Measurements from ENCODE around the gene CACNA2D3. TPM values are rescaled to one million over a fixed set of nuclear protein-coding genes. Genes with fewer than 3 reads are reported as not detected.
"Not testable (repeated sequence)": the region's sequence is repeated elsewhere in the genome, so short reads cannot be mapped to it uniquely, and the experiment has no call there.

The CACNA2D3 gene
- 7.0 TPM for total RNA-seq

GRCh38 chr3:54122324-54123002 lies at the start of gene CACNA2D3:
Gene CACNA2D3, plus strand, starts transcription at chr3:54122552.
- ATAC-seq, result peak; percentile 86

DNA sequence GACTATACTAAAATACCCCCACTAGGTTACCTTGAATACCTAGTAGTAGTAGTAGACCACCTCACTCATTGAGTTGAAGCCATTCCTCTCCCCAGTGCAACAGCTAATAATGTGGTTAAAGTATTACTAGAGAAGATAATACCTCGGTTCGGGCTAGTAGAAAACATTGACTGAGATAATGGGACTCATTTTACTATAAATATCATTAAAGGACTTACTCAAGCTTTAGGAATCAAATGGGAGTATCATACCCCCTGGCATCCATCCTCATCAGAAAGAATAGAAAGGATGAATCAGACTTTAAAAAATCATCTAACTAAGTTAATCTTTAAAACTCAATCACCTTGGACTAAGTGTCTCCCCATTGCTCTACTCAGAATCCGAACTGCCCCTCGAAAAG lies 49.0 kb upstream of the CACNA2D3 start:
- ATAC-seq, result no peak

DNA sequence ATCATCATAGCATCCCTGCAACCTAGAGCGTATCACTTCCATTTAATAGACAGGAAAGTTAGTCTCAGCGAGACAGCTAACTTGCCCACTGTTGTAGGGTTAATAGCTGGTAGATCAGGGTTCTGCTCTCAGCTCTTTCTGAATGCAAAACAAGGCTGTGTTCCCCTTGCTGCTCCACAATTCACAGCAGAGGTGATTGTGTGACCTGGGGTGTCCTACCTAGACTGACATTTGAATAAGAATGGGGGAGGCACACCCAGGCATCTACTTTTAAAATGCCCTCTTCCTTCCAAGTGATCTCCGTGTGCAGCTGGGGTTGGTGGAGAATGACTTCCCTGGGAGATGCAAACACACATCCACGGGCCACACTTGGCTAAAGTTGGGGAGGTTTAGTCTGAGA lies 43.0 kb upstream of the CACNA2D3 start:
- no peak for ATAC-seq

DNA sequence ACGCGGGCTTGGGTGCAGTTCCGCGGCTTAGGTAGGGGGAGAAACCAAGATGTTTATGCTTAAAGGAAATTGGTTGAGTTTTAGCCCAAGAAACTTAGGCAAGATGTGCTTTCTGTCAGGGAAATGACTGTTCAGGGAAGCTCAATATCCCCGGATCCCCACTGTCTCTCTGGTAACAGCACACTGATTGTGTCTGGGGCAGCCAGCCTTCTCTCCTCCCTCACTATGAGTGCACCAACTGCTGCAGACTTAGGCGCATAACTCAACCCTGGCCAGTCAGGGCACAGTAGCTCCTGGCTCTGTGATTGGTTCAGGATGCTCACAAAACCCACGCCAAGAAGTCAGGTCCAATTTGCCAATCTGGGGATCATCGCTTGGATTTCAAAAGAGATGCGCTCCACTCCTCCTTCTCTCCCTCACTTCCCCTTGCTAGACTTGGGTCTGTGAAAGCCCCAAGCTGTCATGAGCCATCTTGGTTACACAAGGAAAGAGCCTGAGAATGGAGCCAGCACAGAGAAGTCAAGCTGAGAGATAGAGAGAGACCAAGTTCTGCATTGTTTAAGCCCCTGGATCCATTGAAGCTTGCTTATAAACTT lies 42.5 kb upstream of the CACNA2D3 start:
- ATAC-seq, result no peak

DNA sequence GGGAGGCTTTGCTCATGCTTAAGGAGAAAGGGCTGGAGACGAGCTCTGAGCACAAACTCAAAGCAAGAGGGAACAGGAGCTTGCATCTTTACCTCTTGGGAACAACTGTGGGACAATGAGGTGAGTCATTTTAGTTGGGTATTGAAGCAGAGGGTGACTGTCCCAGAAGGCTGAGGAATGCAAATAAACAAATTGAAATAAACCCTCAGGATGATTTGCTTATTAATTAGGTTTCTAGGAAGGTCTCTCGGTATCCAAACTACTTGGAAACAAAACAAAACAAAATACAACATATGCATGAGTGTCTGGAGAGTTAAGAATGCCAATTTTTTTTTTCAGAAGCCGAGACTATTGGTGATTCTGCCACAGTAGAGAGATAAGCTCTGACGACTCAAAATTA lies 38.4 kb upstream of the CACNA2D3 start:
- ATAC-seq, result no peak

GRCh38 chr3:54085936-54086335 lies 36.4 kb upstream of the CACNA2D3 start:
- ATAC-seq, result no peak

DNA sequence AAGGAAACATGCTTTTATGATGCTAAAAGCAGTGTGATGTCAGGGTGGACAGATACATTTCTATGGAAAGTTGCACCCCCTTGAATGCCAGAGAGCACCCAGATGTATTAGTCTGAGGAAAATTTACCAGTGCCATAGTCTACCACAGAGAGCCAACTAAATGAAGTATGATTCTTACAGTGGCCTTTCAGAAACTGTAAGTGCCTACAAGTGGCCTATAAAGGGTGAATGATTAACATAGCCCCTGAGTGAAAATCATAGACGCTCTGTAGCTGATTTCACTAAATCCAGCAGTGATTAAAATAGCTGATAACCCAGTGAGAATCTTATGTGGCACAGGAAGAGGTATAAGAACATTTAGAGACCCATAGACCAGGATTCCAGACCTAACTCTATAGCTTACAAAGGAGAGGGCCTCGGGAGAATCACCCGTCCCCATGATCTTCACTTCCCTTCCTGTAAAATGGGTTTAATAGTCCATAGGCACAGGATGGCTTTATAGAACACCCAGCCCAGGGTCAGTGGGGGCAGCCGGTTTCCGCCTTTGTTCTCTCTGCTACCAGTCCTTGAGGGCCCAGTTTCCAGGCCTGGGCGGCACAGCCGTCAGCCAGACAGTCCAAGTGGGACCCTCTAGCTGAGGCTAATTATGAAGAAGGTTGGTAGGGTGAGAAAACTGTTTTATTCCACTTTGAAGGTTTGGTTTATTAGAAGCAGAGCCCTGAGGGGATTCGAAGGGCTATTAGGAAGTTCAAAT lies 35.5 kb upstream of the CACNA2D3 start:
- no peak for ATAC-seq

DNA sequence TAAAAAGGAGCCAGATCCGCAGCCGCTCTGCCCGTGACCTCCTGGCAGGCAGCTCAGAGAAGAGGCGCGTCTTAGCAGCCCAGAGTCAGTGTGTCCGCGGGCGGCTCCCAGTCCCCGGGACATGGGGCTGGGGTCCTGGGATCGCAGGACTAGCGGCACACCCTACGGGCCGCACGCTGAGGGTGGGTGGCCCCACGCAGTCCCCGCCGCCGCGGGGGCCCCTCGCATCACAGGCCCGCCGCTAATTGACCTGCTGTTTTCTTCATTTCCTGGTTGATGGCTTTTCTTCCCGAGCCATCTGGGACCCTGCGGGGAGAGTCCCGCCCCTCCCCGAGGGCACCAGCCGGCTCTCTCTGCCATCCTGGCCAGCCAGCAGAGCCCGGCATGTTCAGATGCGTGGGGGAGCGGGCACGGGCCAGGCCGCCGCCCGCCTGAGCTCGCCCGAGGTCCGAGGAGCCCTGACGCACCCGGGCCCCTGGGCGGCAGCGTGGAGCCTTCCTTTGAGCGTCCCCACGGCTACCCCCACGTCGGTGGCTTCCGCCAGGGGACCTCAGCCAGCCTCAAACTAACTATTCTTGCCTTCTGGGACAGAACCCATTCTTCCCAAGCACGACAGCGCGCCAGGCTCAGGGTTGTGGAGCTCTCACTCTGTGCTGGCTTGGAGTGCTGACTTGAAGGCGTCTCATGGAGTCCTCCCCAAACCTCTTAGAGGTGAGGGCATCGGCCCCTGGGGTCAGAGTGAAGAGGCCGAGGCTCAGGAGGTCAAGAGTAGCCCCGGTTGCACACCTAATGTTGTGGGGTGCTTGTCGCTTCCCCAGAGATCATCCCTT lies 34.6 kb upstream of the CACNA2D3 start:
- ATAC-seq, result peak; percentile 59

GRCh38 chr3:54093491-54094248 lies 28.7 kb upstream of the CACNA2D3 start:
- ATAC-seq, result no peak

- ATAC-seq, result no peak
These were observed 27.4 kb upstream of the CACNA2D3 start for GRCh38 chr3:54094926-54095325.

DNA sequence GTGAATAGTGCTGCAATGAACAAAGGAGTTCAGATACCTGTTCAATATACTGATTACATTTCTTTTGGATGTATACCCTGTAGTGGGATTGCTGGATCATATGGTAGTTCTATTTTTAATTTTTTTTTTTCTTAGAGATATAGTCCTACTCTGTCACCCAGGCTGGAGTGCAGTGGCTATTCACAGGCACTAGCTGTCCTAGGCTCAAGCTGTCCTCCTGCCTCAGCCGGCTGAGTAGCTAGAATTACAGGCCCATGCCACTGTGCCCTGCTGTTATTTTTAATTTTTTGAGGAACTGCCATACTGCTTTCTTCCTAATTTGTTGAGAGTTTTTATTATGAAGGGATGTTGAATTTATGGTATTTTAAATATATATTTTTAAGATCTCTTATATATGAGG lies 23.0 kb upstream of the CACNA2D3 start:
- no peak for ATAC-seq

GRCh38 chr3:54104084-54104483 lies 18.3 kb upstream of the CACNA2D3 start:
- ATAC-seq, result no peak

DNA sequence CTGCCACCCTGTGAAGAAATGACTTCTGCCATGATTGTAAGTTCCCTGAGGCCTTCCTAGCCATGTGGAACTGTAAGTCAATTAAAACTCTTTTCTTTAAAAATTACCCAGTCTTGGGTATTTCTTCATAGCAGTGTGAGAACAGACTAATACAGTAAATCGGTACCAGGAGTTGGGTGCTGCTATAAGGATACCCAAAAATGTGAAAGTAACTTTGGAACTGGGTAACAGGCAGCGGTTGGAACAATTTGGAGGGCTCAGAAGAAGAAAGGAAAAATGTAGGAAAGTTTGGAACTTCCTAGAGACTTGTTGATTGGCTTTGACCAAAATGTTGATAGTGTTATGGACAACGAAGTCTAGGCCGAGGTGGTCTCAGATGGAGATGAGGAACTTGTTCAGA lies 6.2 kb upstream of the CACNA2D3 start:
- not testable (repeated sequence) for ATAC-seq

- peak; percentile 47 for ATAC-seq
These were observed 1.5 kb upstream of the CACNA2D3 start for GRCh38 chr3:54120657-54121413.

DNA sequence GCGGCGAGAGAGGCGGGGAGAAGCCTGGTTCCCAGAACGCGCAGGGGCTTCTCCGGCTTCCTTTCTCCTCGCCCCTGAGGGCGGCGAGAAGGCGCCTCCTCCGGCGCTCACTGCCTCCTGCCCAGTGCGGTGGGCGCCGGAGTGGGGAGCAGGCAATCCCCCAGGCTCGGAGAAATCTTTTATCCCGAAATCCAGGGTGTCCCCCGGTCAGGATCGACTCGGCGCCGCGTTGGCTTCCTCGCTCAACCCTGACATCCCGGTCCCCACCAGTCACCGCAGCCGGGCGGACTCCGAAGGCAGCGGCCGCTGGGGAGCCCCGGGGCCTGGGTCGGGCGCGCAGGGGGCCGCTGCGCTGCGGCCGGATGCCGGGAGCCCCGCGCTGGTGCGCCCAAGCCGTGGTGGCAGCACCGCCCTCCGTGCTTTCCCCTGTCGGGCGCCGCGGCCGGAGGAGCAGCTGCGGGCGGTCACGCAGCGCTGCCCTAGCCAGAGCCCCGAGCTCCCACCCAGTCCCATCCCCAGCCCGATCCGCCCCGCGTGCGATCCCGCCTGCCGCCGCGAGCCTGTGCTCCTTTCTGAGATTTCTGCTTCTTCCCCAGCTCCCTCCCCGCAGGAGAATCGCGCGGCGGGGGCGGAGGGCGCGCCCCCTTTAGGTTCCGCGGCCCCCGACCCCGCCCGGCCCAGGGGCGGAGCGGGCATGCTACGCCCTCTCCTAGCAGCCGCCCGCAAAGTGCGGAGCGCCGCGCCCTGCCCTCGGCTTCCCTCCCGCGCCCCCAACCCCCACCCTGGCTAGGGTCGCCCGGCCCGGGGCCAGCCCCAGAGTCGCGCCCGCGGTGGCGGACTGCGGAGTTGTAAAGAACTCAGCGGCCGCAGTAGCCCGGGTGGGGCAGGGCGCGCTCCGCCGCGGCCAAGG lies 683 bp upstream of the CACNA2D3 start:
- ATAC-seq, result peak; percentile 73

- no peak for ATAC-seq
These were observed 837 bp downstream of the CACNA2D3 start for GRCh38 chr3:54123003-54123775.

- ATAC-seq, result no peak
These were observed 1.4 kb downstream of the CACNA2D3 start for GRCh38 chr3:54123776-54124196.

- no peak for ATAC-seq
These were observed 2.9 kb downstream of the CACNA2D3 start for GRCh38 chr3:54125300-54125699.

- no peak for ATAC-seq
These were observed 4.2 kb downstream of the CACNA2D3 start for GRCh38 chr3:54126551-54126950.
